Kidney (tissue), 14 donors: ENCODE measurements around the gene PHTF1. TPM values are rescaled to one million over a fixed set of nuclear protein-coding genes. Genes with fewer than 3 reads are reported as not detected.

Experiments used
- DNase-seq, 5 donors: peaks; one replicate each; pipeline ENCODE4 v3.0.0-alpha.2; 2013 to 2020
- FAIRE-seq: peaks from 2 replicates; lab custom pipeline; 2012; peaks lifted over from hg19 to GRCh38; lab: Jason Lieb, UNC
- H3K27ac ChIP-seq, 2 donors: one replicate each; pipeline ENCODE4 v1.7.0; 2013; ENCODE audit warnings: low read depth in 2 of 2, low read length in 2 of 2, inconsistent platforms in 1 of 2
- H3K27me3 ChIP-seq: one replicate; pipeline ENCODE4 v1.7.1; 2013; ENCODE audit warnings: low read length, inconsistent platforms; ENCODE audit not compliant: control insufficient read depth, insufficient read depth
- H3K36me3 ChIP-seq, 3 donors: one replicate each; pipeline versions ENCODE4 v1.7.0 to v1.7.1; 2013; ENCODE audit warnings: low read length in 3 of 3, control low read depth in 1 of 3, inconsistent platforms in 1 of 3; ENCODE audit not compliant: insufficient read depth in 3 of 3, control insufficient read depth in 2 of 3
- H3K4me1 ChIP-seq, 3 donors: one replicate each; pipeline versions ENCODE4 v1.7.0 to v1.7.1; 2013; ENCODE audit warnings: low read length in 3 of 3, inconsistent platforms in 1 of 3, low read depth in 1 of 3; ENCODE audit not compliant: control insufficient read depth in 2 of 3, insufficient read depth in 2 of 3
- H3K4me3 ChIP-seq, 3 donors: one replicate each; pipeline versions ENCODE4 v1.7.0 to v1.8.1; 2013; ENCODE audit warnings: low read length in 3 of 3, control low read depth in 1 of 3, inconsistent platforms in 1 of 3
- H3K9ac ChIP-seq, 3 donors: one replicate each; pipeline versions ENCODE4 v1.7.0 to v1.7.1; 2013; ENCODE audit warnings: low read length in 3 of 3, control low read depth in 1 of 3, inconsistent platforms in 1 of 3
- H3K9me3 ChIP-seq, 3 donors: one replicate each; pipeline versions ENCODE4 v1.7.0 to v1.7.1; 2013; ENCODE audit warnings: low read length in 3 of 3, control low read depth in 1 of 3, inconsistent platforms in 1 of 3; ENCODE audit not compliant: control insufficient read depth in 2 of 3, insufficient read depth in 1 of 3
- intact Hi-C: fragments of 100-400 bp; cut with DNase I; formaldehyde crosslinking; loops from one replicate; pipeline ENCODE4 v1.11.1; 2022
- polyA plus RNA-seq: library from polyadenylated mRNA; stranded (reverse); fragments of 350-450 nt; fragmentation: Illumina TruSeq; extraction: RNeasy Lipid Tissue Mini Kit (QIAGEN cat#74804); gene quantifications from one replicate; pipeline ENCODE4 v1.2.3, GENCODE V29; 2014; ENCODE audit warnings: low read depth, low replicate concordance; ENCODE audit not compliant: insufficient read depth
- total RNA-seq: library from RNA; stranded (reverse); fragmentation: NEBNext Ultra II Directional; extraction: Animal tissue kit (Norgen Biotek cat#: 25700); gene quantifications from one replicate; pipeline ENCODE4 v1.2.1, GENCODE V29; 2021
- TF ChIP-seq, protein P1 (sequence below): IDR thresholded peaks from 3 replicates; pipeline ENCODE4 v1.5.1; 2012; ENCODE audit warnings: mild to moderate bottlenecking, moderate library complexity, borderline replicate concordance; ENCODE audit not compliant: insufficient read depth; ENCODE audit errors: extremely low read depth
- donor health status: control.
- donor health status: control.
- donor health status: control.
- donor health status: control.
- donor health status: control.
- donor health status: DM: yes; HTN: yes; CAD: no.
- donor health status: Normal renal cell carcinoma (clear cell type).

PHTF1 gene
- total and polyA plus RNA-seq, 2 donors from 2014 or later = 14.7 to 20.0 TPM

DNA sequence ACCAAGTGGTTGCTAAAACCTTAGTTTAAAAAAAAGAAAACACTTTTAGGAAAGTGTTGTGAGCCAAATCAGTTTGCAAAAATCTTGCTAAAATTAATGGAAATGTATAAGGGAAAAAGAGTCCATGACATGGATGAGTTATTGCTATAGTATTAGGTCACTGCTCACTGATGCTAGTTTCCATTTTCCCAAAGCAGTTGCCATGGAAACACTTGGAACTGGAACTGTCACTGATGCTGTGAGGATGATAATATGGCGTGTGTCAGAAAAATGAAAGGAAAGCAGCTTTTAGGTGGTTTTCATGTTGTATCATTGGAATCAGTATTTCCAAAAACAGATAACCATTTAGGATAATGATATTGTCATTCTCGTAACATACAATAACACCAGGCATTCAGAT lies 104.4 kb downstream of the PHTF1 start:
- TF ChIP-seq, protein P1, sequence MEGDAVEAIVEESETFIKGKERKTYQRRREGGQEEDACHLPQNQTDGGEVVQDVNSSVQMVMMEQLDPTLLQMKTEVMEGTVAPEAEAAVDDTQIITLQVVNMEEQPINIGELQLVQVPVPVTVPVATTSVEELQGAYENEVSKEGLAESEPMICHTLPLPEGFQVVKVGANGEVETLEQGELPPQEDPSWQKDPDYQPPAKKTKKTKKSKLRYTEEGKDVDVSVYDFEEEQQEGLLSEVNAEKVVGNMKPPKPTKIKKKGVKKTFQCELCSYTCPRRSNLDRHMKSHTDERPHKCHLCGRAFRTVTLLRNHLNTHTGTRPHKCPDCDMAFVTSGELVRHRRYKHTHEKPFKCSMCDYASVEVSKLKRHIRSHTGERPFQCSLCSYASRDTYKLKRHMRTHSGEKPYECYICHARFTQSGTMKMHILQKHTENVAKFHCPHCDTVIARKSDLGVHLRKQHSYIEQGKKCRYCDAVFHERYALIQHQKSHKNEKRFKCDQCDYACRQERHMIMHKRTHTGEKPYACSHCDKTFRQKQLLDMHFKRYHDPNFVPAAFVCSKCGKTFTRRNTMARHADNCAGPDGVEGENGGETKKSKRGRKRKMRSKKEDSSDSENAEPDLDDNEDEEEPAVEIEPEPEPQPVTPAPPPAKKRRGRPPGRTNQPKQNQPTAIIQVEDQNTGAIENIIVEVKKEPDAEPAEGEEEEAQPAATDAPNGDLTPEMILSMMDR = no peak
- Histone ChIP-seq H3K27ac (no peak overlapping the region), H3K9ac (no peak overlapping the region), H3K27me3 (no peaks in the 10 kb centered on the region), H3K4me1 (peaks cover 0 to 3% (median 0%) of the 10 kb centered on the region in 3 donors), H3K9me3 (no peaks in the 10 kb centered on the region), H3K4me3 (no peak overlapping the region), H3K36me3 (peaks cover 0 to 2% (median 2%) of the 10 kb centered on the region in 3 donors)
- intact Hi-C loops = no loop called here
- DNase-seq (no peak), FAIRE-seq (no peak)

DNA sequence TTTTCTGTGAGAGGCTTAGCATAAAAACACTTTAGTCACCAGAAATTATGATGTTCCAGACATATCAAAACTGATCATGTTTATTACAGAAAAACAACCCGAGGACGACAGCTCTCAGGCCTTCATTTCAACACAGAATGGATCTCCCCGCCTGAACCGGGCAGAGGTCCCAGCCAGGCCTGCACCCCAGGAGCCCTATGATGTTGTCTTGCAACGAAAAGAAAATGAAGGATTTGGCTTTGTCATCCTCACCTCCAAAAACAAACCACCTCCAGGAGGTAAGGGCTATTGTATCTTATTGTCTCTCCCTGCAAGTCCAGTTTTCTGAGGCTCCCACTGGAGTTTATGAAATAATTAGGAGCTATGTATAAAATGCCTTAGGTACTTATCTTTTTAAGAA lies 105.5 kb downstream of the PHTF1 start:
- intact Hi-C loops = no loop called here
- FAIRE-seq = no peak

GRCh38 chr1:113652771-113653170 lies 106.5 kb downstream of the PHTF1 start:
- Histone ChIP-seq H3K36me3 (peaks cover 0 to 2% (median 0%) of the 10 kb centered on the region in 3 donors), H3K27me3 (no peaks in the 10 kb centered on the region), H3K9me3 (no peaks in the 10 kb centered on the region), H3K4me3 (no peak overlapping the region), H3K27ac (no peak overlapping the region), H3K9ac (no peak overlapping the region), H3K4me1 (peaks cover 0 to 3% (median 0%) of the 10 kb centered on the region in 3 donors)
- FAIRE-seq (no peak), DNase-seq (no peak)
- TF ChIP-seq, protein P1 = no peak
- intact Hi-C loops = no loop called here

More for the DNA sequence above, 105.5 kb downstream of the PHTF1 start:
- peaks cover 0 to 2% (median 2%) of the 10 kb centered on the region in 3 donors for H3K36me3 ChIP-seq
- H3K9me3 ChIP-seq = no peaks in the 10 kb centered on the region
- no peak for DNase-seq
- H3K4me1 ChIP-seq = peaks cover 0 to 3% (median 0%) of the 10 kb centered on the region in 3 donors
- no peak overlapping the region for H3K9ac ChIP-seq
- H3K4me3 ChIP-seq = no peak overlapping the region
- H3K27me3 ChIP-seq = no peaks in the 10 kb centered on the region
- no peak overlapping the region for H3K27ac ChIP-seq
- TF ChIP-seq, protein P1 = no peak

DNA sequence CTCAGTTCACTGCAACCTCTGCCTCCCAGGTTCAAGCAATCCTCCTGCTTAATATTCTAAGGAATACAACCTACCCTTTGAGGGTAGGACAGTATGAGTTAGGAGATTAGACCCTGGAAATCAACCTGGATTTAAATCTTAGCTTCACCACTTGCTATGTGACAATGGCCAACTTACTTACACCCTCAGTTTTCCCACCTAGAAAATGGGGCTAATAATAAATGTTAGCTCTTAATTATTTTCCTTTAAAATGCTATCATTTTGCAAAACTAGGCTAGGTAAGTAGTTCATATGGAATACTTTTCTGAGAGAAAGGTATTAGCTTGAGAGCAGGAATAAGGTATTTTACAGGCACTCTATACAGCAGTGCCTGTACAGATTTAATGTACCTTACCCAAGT lies 110.8 kb downstream of the PHTF1 start:
- TF ChIP-seq, protein P1 = no peak
- FAIRE-seq = no peak
- no peaks in the 10 kb centered on the region for H3K9me3 ChIP-seq
- no peak overlapping the region for H3K9ac ChIP-seq
- H3K4me3 ChIP-seq = no peak overlapping the region
- H3K4me1 ChIP-seq = no peaks in the 10 kb centered on the region
- intact Hi-C loops = no loop called here
- no peak overlapping the region for H3K27ac ChIP-seq
- H3K27me3 ChIP-seq = no peaks in the 10 kb centered on the region
- no peak for DNase-seq
- peaks cover 3 to 4% (median 3%) of the 10 kb centered on the region in 3 donors for H3K36me3 ChIP-seq
